Measurements from ENCODE around the gene BCL11B.

Gene BCL11B

GRCh38 chr14:99226687-99227086 lies 45.3 kb downstream of the BCL11B start:
- no peak overlapping the region for H3K4me3 ChIP-seq (ENCODE audit: low read depth, low read length)

DNA sequence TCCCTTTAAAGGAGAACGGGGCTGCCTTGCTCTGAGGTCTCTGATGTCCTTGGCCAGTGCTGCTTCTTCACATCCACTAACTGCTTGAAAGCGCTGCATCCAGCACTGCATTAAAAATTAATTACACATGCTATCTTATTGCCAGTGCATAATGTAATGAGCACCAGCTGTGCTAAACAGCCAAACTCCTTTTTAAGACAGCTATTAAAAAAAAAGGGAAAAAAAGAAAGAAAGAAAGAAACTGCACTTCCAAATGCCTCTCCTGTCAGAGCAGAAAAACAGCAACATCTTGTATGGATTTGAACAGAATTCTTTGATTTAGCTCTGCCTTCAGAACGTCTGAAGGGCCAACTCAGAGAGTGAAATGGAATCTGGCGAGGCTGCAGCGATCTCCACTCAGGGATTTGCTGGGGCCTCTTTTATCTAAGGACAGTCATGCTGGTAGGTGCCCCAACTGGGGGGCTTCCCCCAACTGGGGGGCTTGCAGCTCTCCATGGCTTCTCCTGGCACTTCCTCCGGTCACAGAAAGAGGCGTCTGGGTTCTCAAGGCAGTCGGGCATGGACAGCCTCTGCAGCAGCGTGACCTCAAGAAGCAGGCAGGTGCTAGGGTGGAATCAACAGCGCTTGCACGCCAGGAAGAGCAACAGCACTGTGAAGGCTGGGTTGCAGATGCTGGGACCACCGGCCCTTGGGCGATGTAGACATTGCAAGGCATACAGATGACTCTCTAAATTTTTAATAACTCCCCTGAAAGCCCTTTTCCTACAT lies 46.4 kb downstream of the BCL11B start:
- H3K4me3 ChIP-seq (ENCODE audit: low read depth, low read length): no peak overlapping the region

- no peak overlapping the region for H3K4me3 ChIP-seq (ENCODE audit: low read depth, low read length)
Observed at GRCh38 chr14:99224948-99225347, 47.0 kb downstream of the BCL11B start.

DNA sequence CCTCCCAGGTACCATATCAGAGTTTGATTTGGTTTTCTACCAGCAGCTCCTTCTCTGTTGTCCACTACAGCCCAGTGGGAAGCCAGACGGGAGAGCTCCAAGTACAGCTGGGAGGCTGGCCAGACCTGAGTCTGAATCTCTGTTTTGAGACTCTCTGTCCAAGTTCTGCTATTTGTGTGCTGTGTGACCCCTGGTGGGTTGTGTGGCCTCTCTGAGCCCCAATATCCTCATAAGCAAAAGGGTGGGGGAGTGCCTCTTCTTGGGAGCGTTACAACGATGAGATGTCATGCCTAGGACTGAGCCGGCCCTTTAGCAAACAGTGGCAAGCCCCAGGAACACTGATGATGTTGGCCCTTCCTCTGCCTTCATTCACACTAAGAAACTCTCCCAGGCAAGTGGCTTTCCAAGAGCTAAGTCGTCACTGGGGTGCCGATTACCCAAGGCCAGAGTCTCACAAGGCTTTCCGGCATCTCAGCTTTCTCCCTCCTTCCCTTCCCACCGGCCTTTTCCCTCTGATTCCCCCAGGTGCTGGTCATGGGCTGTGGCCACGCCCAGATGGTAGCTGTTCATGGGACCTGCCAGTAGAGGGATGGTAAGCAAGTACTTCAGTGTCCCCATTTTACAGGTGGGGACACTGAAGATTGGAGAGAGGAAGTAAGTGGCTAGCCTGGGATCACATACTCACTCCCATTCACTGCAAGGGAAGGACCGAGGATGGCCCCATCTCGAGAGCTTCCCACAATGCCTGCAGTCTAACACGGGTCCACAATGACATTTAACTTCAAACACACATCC lies 47.7 kb downstream of the BCL11B start:
- no peak overlapping the region for H3K4me3 ChIP-seq (ENCODE audit: low read depth, low read length)

DNA sequence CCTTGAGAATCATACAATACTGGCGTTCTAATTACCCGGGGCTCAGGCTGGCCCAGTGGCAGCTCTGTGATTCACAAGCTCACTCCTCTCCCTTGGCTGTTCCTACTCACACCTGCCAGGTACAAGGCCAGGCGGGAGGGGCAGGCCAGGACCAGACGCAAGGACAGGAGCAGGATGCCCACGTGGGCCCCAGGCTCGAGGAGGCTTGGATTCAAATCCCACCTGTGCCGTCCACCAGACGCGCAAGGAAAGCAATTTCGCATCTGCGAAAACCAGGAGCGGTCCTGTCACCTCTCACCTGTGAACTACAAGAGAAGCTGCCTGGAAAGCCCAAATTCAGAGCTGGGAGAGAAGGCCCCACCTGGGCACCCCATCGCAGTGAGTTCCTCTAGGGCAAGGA lies 50.6 kb downstream of the BCL11B start:
- no peak overlapping the region for H3K4me3 ChIP-seq (ENCODE audit: low read depth, low read length)

GRCh38 chr14:99217066-99217955 lies 54.7 kb downstream of the BCL11B start:
- H3K4me3 ChIP-seq (ENCODE audit: low read depth, low read length): no peak overlapping the region

DNA sequence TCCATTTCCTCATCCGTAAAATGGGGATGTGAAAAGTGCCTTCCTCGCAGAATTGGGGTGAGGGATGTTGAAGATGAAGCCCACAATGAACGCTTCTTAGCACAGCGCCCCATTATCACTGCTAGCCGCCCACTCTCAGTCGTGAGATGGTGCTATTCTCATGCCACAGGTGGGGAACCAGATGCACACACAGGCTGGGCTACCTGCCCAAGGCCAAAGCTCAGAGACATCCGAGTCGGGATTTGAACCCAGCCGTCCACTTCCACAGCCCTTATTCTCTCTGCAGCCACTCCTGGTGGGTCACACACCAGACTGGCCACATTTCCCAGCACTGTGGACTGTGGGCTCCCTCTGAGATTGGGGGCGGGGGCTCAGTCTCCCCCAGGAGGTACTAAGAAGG lies 55.8 kb downstream of the BCL11B start:
- H3K4me3 ChIP-seq (ENCODE audit: low read depth, low read length): no peak overlapping the region

GRCh38 chr14:99215277-99215676 lies 56.7 kb downstream of the BCL11B start:
- no peak overlapping the region for H3K4me3 ChIP-seq (ENCODE audit: low read depth, low read length)

DNA sequence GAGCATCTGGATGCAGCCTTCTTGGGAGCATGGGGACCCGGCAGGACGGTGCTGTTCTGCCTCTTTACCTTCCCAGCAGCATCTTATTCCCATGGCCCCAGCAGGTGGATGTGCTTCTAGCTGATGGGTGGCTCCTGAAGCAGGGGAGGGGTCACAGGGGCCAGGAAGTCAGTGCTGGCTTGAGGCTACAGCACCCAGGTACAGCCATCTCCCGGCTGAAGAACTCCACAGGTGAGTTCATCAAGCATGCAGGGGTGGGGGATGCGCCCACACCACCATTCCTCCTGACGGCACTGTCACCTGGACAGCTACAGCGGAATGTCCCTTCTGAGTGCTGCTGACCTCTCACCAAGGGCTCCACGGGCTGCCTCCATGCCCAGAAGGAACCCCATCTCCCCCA lies 57.3 kb downstream of the BCL11B start:
- no peak overlapping the region for H3K4me3 ChIP-seq (ENCODE audit: low read depth, low read length)

GRCh38 chr14:99213527-99213971 lies 58.4 kb downstream of the BCL11B start:
- H3K4me3 ChIP-seq (ENCODE audit: low read depth, low read length): no peak overlapping the region

- H3K4me3 ChIP-seq (ENCODE audit: low read depth, low read length): no peak overlapping the region
Observed at GRCh38 chr14:99213101-99213500, 58.9 kb downstream of the BCL11B start.

- H3K4me3 ChIP-seq (ENCODE audit: low read depth, low read length): no peak overlapping the region
Observed at GRCh38 chr14:99212646-99213045, 59.4 kb downstream of the BCL11B start.

DNA sequence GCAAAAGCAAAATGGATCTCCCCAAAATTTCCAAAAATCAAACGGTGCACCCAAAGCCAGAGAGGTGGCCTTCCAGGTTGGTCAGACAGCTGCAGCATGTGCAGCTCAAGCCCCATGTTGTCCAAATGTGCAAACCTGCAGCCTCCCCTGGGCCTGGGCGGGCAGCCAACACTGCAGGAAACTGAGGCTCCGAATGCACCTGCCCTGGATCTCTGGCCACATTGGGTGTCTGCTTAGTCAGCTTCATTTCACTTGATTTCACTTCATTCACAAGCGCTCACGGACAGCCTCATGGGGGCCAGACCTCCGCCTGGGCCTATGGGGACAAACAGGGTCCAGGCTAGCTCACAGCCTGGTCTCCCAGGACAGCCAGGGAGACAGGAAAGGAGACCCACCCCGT lies 59.8 kb downstream of the BCL11B start:
- H3K4me3 ChIP-seq (ENCODE audit: low read depth, low read length): no peak overlapping the region

DNA sequence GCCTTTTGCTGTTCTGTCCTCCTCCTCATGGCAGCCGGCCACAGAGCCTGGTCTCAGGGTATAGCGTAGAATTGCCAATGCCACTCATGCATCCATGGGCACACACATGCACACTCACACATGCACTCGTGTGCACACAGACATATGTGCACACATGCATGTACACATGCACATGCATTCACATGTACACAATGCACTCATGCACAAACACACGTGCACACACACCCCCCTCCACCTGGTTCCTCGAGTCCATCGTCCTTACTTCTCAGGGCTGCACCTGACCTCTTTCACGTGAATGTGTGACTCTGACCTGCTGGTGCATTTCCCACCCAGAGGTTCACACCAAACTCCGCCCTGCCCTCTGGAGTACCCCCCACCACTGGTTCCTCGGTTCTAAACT lies 60.6 kb downstream of the BCL11B start:
- no peak overlapping the region for H3K4me3 ChIP-seq (ENCODE audit: low read depth, low read length)

DNA sequence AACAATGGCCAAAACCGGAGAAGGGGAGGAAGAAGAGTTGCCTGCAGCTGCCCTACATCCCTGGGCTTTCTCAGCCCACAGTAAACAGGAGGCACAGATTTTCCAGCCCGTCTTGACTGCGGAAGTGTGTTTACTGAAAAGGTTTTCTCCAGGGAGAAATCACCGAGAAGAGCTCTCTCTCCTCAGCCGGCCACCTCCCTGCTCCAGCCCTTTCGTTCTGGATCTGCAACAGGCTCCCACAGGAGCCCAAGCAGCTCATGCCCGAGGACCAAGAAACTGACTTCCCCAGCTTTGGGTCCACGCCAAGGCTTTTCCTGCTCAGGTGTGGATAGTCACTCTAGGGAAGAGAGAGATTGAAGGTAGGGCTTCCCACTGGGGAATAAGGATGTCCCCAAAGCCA lies 61.7 kb downstream of the BCL11B start:
- H3K4me3 ChIP-seq (ENCODE audit: low read depth, low read length): no peak overlapping the region

DNA sequence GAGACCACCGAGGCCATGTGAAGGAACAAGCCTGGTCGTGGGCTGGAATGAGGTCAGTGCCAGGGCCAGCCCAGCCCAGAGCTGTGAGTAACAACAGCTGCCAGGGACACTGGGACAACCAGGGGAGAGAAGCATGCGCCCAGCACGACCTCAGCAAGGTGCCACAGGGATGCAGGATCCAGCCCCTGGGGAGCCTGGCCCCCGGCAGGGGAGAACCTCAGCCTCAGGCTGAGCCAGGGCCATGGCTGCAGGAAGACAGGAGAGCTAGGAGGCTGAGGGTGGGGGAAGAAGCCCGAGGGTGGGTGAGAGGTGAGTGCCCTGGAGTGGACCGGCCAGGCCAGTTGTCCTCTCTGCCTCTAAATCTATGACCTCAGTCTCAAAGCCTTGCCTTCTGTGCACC lies 62.6 kb downstream of the BCL11B start:
- no peak overlapping the region for H3K4me3 ChIP-seq (ENCODE audit: low read depth, low read length)

DNA sequence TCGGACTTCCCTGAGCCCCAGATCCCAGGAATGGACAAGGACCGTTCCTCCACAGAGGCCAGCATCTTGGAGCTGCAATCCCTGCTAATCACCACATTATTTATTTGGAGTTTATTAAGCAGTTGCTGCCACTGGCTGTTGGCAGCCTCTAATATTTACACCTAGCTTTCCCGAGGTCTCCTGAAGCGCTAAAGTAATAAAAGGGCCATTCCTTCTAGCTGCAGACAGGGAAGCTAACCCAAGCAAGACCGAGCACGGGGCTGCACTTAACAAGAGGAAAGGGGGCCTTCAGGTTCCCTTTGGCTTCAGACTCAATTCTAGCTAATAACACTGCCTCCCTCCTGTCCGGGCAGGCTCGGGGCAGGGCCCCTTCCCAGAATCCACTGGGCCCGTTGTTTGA lies 63.7 kb downstream of the BCL11B start:
- no peak overlapping the region for H3K4me3 ChIP-seq (ENCODE audit: low read depth, low read length)

DNA sequence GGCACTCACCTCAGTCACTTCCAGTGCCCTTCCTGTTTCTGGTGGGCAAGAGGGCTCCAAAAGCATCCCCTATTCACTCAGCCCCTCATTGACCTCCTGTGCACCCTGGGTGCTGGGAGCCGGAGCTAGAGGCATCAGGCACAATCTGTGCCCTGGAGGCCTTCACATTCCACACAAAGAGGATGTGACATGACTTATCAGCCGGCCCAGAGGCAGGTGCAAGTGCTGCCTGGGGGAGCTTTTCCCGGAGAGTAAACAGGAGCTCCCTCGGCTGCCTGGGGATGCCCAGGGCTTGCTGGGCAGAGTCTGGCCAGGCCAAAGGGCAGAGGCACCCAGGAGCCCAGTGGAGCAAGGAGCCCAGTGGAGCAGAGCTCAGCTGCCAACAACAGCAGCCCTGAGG lies 64.5 kb downstream of the BCL11B start:
- no peak overlapping the region for H3K4me3 ChIP-seq (ENCODE audit: low read depth, low read length)

DNA sequence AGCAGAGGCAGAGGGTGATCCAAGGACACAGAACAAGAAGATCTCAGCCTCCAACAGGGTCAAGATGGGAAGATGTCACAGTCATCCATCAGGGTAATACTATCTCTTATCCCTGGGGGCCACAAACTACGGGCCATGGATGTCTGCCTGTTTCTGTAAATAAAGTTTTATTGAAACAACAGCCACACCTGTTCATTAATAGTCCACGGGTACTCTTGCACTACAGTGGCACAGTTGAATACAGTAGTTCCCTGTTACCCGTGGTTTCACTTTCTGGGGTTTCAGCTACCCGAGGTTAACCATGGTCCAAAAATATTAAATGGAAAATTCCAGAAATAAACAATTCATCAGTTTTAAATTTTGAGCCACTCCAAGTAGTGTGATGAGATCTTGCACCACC lies 65.9 kb downstream of the BCL11B start:
- H3K4me3 ChIP-seq (ENCODE audit: low read depth, low read length): no peak overlapping the region

GRCh38 chr14:99205086-99205688 lies 66.8 kb downstream of the BCL11B start:
- no peak overlapping the region for H3K4me3 ChIP-seq (ENCODE audit: low read depth, low read length)

DNA sequence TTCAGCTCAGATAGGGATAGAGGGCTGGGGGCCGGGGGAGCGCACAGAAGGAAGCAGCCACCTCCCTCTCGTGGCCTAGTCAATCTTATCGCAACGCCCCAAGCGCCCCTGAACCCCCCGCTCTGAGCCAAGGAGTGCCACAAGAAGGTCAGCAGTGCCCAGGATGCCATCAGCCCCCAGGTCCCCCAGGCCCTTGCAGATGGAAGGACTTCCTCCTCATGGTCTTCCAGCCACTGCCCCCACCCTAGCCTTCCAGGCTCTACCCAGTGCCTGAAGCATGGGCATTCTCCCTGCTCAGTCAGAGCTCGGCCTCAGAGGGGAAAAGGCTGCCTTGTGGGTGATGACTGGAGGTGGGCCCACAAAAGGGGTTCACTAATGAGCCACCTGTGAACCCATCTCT lies 68.2 kb downstream of the BCL11B start:
- no peak overlapping the region for H3K4me3 ChIP-seq (ENCODE audit: low read depth, low read length)

All from iPS-11a (cell line).